GM21390 (cell line): ENCODE measurements around the gene MAGEB4.
A peak's percentile ranks its signal among the peaks of the same experiment; 100 is the strongest.
"Not testable (repeated sequence)": the region's sequence is repeated elsewhere in the genome, so short reads cannot be mapped to it uniquely, and the experiment has no call there.

ENCODE experiments used
- ATAC-seq: cut with Tn5 transposase; IDR thresholded peaks from one replicate; pipeline ENCODE4 v1.9.1; 2021; ENCODE audit not compliant: unreplicated experiment

The MAGEB4 gene

GRCh38 chrX:30241724-30242415 is at the start of gene MAGEB4:
Gene MAGEB4 (plus strand): TSS chrX:30242000. CDS start chrX:30242136, 136 bp downstream.
- ATAC-seq: no peak

DNA sequence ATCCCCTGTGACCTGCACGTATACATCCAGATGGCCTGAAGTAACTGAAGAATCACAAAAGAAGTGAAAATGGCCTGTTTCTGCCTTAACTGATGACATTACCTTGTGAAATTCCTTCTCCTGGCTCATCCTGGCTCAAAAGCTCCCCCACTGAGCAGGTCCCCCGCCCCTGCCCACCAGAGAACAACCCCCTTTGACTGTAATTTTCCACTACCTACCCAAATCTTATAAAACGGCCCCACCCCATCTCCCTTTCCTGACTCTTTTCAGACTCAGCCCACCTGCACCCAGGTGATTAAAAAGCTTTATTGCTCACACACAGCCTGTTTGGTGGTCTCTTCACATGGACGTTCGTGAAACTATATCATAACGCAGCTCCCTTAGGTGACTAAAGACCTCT is 47.9 kb upstream of the MAGEB4 start:
- ATAC-seq: not testable (repeated sequence)

DNA sequence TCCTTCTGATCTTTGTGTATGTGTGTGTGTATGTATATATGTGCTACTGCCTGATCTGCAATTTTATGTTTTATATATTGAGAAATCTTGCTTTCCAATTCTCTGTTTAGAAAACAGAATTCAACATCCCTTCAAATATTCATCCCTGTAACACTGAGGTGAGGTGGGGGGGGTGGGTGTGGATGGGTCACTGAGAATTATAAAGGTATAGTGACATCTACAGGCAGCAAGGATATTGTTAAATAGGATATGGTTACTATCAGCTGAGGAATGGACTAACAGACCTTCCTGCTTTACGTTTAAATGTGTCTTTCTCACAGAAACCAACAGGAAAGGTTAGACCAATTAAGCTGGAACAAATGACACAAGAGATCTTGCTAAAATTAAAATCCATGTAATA is 45.5 kb upstream of the MAGEB4 start:
- no peak for ATAC-seq

DNA sequence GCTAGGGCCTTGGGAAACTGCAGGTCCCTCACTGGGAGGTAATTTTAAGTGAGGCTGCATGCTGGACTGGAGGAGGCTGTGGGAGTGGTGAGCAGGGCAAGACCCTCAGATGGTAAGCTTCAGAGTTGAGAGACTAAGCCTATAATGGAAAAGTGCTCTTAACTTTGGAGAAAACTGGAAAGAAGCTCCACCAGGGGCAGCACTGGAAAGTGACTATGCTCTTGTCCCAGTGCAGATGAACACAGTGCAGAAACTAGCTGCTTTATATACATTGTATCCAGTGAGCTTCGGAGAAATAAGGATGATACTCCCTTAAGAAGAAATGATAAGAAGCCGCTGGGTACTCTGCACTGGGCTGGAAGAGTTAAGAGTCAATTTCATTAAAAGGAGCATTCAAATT is 29.6 kb upstream of the MAGEB4 start:
- no peak for ATAC-seq

- no peak for ATAC-seq
These were observed 26.4 kb upstream of the MAGEB4 start, which contains the start of gene MAGEB2 for GRCh38 chrX:30215357-30215843. Gene MAGEB2 (plus strand): TSS chrX:30215563. CDS start chrX:30218581, 3,018 bp downstream.

DNA sequence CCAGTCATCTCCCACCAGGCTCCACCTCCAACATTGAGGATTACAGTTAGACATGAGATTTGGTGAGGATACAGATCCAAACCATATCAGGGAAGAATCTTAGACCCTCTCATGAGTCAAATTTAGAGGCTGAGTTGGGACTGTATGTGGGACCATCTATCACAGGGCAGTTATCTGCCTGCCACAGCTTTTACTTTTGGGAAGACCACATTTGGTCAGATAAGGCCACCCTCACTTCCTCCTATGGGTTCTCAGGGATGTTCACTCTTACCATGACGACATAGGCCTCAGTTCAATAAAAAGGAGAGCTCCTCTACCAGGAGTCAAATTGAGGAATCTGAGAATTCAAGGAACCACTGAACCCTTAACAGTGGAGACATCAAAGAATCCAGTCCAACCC is 24.3 kb upstream of the MAGEB4 start:
- ATAC-seq: no peak

DNA sequence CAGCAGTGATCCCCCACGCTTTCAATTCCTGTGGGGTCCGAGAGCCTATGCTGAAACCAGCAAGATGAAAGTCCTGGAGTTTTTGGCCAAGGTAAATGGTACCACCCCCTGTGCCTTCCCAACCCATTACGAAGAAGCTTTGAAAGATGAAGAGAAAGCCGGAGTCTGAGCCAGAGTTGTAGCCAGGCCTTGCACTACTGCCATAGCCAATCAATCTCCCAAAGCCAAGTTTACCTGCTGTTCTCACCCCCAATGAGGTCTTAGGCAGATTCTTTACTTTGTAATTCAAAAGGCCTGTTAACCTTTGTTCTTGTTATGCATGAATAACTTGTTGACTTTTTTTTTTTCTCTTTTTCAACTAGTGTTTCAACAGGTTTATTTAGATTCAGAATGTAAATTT is 22.4 kb upstream of the MAGEB4 start:
- ATAC-seq: no peak

- ATAC-seq: no peak
These were observed 21.1 kb upstream of the MAGEB4 start for GRCh38 chrX:30220661-30221060.

- ATAC-seq: no peak
These were observed 17.3 kb upstream of the MAGEB4 start for GRCh38 chrX:30224536-30224935.

DNA sequence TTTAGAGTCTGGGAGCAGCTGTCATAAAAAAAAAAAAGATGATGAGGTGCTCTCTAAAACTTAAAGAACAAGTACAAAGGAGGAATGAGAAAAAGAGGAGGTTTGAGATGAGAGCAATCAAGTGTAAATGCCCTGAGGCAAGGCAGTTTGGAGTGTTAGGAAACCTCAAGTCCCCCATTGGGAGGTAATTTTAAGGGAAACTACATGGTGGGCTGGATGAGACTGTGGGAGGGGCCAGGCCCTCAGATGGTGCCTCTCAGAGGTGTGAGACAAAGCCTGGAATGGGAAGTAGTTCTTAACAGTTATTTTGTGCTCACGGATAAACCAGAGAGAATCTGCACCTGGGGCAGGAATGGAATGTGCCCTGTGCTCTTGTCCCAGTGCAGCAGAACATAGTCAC is 13.3 kb upstream of the MAGEB4 start:
- no peak for ATAC-seq

DNA sequence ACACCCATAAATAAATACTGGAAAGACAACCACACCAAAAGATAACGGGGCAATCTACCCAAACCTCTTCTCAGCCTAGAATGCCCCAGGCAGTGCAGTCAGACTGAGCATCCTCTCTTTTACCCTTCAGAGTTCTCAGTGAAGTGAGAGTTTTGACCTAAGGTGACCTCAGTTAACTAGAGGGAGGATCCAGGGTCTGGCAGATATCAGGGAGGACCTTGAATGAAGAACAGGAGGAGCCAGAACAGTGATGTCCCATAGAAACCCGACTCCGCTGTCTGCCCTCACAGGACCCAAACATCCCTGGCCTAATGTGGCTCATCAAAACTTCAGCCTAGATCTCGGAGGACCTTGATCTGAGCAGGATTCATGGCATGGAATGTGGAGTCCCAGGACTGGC is 11.4 kb upstream of the MAGEB4 start, which contains the start of gene MAGEB3:
TSS of gene MAGEB3 (plus strand) at position 263 of the 400 bp plus-strand sequence. CDS start 5,268 bp downstream, outside the sequence.
- no peak for ATAC-seq

- ATAC-seq: no peak
These were observed 5.1 kb downstream of the MAGEB4 start, which contains the start of gene MAGEB1 for GRCh38 chrX:30246769-30247489. Gene MAGEB1 (plus strand): TSS chrX:30247146. CDS start chrX:30250494, 3,348 bp downstream.

DNA sequence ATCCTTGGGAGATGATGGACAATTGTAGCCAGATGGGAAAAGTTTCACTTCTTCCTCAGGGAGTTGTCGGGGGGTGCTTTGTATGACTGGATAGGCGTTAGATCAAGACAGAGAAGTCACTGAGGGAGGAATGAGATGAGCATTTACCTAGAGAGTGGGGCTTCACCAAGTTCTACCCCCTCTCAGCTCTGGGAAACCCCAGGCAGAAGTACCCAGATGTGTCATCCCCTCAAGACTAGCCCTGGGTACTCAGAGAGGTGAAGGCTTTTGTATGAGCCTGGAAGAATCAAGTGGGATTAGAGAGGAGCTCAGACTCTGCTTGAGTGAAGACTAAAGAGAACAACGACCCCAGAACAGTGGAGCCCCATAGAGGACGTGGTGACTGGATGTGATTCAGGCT is 7.1 kb downstream of the MAGEB4 start:
- ATAC-seq: no peak

GRCh38 chrX:30253257-30253656 is 11.5 kb downstream of the MAGEB4 start:
- ATAC-seq: peak; percentile 65

DNA sequence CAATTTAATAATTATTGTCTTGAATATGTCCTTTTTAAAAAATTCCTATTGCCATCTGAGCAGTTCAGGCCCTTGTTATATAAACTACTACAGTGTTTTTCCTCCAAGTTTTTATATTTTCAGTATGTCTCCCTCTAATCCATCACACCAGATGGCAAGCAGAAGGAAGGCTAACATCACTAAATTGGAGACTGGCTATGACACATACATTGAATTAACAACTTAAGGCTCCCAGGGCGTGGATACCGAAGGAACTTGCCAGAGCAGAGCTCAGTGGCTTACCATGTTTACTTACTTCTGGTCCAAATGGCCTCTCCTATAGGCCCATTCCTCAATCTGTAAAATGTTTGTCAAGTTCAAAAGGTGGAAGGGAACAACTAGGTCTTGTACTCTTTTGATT is 18.1 kb downstream of the MAGEB4 start:
- no peak for ATAC-seq

GRCh38 chrX:30261012-30261411 is 19.2 kb downstream of the MAGEB4 start:
- ATAC-seq: no peak

- ATAC-seq: no peak
These were observed 21.0 kb downstream of the MAGEB4 start for GRCh38 chrX:30262763-30263162.

DNA sequence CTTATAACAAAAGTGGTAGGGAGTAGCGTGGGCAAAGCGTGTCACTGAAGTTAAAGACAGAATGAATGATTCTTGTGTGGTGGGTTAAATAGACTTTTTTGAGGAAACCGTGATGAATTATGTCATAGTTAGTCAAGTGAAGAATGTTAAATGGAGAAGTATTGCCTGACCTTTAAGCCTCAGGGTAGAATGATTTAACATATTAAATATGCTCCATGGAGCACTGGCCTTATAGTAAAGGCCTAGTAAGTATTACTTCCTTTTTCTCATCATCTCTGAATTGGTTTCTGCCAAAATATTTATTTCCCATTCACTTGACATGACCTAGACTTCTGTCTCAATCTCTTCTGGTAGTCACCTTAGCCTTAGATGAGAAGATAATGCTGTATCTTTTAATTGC is 28.8 kb downstream of the MAGEB4 start:
- ATAC-seq: no peak

- ATAC-seq: no peak
These were observed 33.7 kb downstream of the MAGEB4 start for GRCh38 chrX:30275498-30275897.

- no peak for ATAC-seq
These were observed 36.6 kb downstream of the MAGEB4 start for GRCh38 chrX:30278365-30278764.

- no peak for ATAC-seq
These were observed 38.6 kb downstream of the MAGEB4 start for GRCh38 chrX:30280428-30280827.

GRCh38 chrX:30282527-30282926 is 40.7 kb downstream of the MAGEB4 start:
- ATAC-seq: no peak
